Measurements from ENCODE around the gene HS3ST3A1.

The HS3ST3A1 gene

DNA sequence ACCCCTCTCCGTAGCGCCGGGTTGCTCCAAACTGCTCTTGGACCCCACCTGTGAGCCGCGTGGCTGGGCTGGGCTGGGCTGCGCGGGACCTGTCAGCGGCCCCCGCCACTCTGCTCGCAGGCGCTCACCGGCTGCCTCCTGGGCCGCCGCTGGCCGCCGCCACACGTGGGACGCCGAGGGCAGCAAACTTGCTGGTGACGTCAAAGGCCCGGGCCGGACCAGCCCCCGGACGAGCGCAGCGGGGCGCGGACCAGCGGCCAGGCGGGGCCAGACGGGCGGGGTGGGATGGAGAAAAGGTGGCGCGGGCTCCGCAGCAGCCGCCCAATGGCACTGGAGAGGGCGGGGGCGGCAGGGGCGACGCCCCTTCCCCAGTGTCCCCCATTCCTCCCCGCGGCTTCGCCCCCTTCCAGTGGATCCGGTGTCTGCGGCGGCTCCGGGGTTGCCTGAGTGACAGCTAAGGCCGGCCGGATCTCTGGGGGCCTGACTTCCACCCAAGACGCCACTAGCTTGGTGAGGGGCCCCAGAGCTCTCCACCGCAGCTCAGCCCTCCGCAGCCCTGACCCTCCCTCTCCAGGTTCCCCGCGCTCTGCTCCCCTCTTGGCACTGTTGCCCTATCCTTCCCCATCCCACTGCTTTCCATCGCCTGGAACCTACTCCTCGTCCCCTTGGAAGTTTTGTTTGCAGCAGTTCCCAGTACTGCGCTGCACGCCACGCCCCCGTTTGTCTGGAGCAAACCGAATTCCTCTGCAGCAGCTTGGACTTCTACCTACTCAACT, at the start of gene HS3ST3A1:
Gene HS3ST3A1 (minus strand): TSS at position 154 of the 776 bp plus-strand sequence. CDS start 800 bp downstream, outside the sequence.
- peak; percentile 68 for DNase-seq (ENCODE audit: low read depth)
- peak within 1 kb of the TSS; percentile 86 for H3K4me3 ChIP-seq (ENCODE audit: low read depth, low read length)

GRCh38 chr17:13650096-13650675, 48.5 kb upstream of the HS3ST3A1 start:
- DNase-seq (ENCODE audit: low read depth) = no peak
- no peak overlapping the region for H3K4me3 ChIP-seq (ENCODE audit: low read depth, low read length)

- H3K4me3 ChIP-seq (ENCODE audit: low read depth, low read length) = no peak overlapping the region
- peak; percentile 23 for DNase-seq (ENCODE audit: low read depth)
Observed at GRCh38 chr17:13647543-13648021, 45.9 kb upstream of the HS3ST3A1 start.

DNA sequence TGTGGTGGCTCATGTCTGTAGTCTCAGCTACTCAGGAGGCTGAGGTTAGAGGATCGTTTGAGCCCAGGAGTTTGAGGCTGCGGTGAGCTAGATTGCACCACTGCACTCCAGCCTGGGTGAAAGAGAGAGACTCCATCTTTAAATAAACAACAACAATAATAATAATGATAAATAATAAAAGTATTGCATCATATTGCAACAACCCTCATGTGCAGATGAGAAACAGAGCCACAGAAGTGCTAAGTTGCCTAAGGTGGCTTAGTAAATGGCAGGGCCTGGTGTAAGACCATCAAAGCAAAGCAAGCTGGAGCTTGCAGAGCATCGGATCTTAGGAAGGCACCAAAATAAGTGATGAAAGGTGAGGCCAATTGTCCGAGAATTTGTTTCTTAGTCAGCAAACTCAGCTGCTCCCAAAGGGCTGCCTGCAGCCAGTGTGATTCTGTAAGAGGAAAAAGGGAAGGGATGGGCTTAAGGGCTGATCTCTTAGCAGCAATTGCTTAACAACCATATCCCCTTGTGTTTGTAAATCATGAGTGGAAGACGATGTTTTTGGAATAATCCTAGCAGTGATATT, 45.3 kb upstream of the HS3ST3A1 start:
- H3K4me3 ChIP-seq (ENCODE audit: low read depth, low read length) = no peak overlapping the region
- DNase-seq (ENCODE audit: low read depth) = peak; percentile 25

DNA sequence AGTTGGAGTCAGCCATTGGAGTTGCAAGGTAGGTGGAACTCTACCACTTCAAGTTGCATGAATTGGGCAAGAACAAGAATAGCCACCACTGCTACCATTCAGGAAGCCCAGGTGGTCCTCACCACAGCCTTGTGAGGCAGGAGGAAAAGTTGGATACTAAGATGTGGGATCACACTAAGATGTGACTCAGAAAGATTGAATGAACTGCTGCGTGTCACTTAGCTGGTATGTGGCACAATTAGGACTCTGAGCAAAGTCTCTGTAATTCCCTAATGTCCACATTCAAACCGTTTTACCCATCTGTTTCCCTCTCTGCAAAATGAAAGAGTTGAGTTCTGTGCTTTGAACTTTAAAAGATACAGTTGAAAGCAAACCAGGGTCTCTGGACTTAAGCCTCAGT, 44.7 kb upstream of the HS3ST3A1 start:
- no peak for DNase-seq (ENCODE audit: low read depth)
- H3K4me3 ChIP-seq (ENCODE audit: low read depth, low read length) = no peak overlapping the region

DNA sequence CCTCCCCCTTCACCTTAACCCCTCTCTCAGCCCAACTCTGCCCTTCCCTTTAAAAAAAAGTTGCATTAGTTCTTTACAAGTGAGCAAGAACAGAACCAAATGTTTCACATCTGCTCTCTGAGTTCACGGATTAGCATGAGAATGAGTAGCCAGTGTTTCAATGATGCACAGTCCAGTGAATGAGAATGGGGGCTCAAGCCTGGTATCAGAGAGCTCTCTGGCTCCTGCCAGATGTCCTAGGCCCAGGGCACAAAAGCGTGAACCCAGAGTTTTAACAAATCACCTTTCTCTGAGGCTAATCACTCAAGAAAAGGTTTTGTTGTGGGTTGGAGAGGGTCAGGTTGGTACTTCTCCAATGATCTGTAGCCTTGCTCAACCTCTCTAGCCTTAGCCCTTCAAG, 41.5 kb upstream of the HS3ST3A1 start:
- H3K4me3 ChIP-seq (ENCODE audit: low read depth, low read length) = no peak overlapping the region
- no peak for DNase-seq (ENCODE audit: low read depth)

DNA sequence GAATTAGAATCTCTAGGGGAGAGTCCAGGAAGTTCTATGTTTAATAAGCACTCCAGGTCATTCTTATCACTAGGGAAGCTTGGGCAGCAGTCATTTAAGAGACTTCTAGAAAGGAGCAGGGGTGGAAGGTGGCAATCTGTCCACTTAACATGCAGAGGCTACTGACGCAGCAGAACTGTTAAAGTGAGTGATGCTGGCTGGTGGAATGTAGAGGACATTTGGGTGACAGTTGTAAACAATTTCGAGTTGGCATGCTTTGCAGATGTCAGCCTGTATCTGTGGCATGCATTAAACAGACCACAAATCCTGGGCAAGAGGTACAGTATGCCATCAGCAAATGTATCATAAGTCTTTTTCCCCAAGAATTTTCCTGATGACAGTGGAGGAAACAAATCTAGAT, 40.5 kb upstream of the HS3ST3A1 start:
- H3K4me3 ChIP-seq (ENCODE audit: low read depth, low read length) = no peak overlapping the region
- DNase-seq (ENCODE audit: low read depth) = no peak

- H3K4me3 ChIP-seq (ENCODE audit: low read depth, low read length) = no peak overlapping the region
- no peak for DNase-seq (ENCODE audit: low read depth)
Observed at GRCh38 chr17:13640551-13640950, 38.8 kb upstream of the HS3ST3A1 start.

- no peak for DNase-seq (ENCODE audit: low read depth)
Observed at GRCh38 chr17:13638855-13639458, 37.2 kb upstream of the HS3ST3A1 start.

GRCh38 chr17:13636951-13637350, 35.2 kb upstream of the HS3ST3A1 start:
- H3K4me3 ChIP-seq (ENCODE audit: low read depth, low read length) = no peak overlapping the region
- no peak for DNase-seq (ENCODE audit: low read depth)

More at GRCh38 chr17:13638855-13639458, 37.2 kb upstream of the HS3ST3A1 start:
- H3K4me3 ChIP-seq (ENCODE audit: low read depth, low read length) = no peak overlapping the region

DNA sequence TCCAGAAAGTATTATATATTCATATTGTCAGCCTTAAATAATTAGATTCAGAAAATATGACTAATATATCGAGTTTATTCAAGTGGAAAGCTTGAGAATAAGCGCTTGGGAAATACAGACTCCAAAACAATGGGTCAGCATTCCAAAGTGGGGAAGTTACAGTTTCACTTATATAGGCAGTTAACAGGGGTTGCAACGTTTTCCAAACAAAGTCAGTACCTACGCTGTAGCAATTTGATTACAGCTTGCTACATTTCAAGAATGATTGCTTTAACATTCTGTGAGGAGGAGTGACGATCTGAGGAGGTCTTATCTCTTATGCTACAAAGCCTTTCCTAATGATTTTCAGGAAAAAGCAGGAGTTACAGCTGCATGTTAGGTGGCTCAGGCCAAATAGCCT, 34.2 kb upstream of the HS3ST3A1 start:
- no peak overlapping the region for H3K4me3 ChIP-seq (ENCODE audit: low read depth, low read length)
- DNase-seq (ENCODE audit: low read depth) = no peak

DNA sequence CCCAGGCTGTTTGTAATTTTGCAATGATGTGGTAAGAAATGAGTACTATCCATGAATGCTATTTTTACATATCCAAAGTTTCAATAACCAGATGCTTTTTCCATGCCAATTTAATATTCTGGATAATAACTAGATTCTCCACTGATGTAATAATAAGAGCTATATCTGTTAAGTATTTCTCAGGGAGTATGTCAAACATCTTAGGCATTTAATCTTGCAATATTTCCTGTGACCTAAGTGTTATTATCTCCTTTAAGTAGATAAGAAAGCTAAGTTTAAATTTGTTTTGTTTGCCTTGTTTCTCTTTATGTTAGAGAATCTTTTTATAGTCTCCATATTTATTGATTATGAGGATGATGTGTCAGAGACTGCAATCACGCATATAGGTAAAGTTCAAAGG, 32.3 kb upstream of the HS3ST3A1 start:
- DNase-seq (ENCODE audit: low read depth) = no peak
- no peak overlapping the region for H3K4me3 ChIP-seq (ENCODE audit: low read depth, low read length)

DNA sequence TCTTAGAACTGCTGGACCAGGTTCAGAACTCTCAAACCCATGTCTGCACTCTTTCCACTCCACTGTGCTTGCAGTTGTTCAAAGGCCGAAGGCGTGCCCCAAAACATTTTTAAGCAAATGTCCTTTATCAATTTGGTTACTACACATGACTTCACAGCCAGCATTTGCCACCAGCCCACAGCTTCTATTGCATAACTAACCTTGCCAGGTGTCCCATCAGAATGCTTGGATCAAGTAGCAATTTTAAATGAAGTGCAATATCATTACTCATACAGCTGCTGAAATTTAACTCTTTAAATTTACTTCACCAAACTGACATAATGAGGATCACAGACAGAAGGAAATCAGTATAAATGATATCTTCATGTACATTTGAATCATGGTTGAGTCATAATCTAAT, 29.8 kb upstream of the HS3ST3A1 start:
- no peak overlapping the region for H3K4me3 ChIP-seq (ENCODE audit: low read depth, low read length)
- no peak for DNase-seq (ENCODE audit: low read depth)

DNA sequence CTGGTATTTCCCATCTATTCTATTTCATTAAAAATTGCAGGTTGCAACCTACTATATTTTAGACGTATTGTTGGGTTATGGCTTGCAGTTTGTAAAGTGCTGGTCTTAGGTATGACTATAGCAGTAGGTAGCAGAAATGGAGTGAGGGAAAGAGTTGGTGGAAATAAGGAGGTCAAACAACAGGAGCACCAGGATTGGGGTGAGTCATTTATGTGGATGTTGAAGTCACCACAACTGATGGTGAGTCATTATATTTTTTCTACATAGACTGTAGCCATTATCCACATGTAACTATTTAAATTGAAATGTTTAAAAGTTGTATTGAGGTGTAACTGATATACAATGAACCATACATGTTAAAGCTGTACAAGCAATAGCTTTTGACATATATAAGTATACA, 25.0 kb upstream of the HS3ST3A1 start:
- no peak overlapping the region for H3K4me3 ChIP-seq (ENCODE audit: low read depth, low read length)
- DNase-seq (ENCODE audit: low read depth) = peak; percentile 68

DNA sequence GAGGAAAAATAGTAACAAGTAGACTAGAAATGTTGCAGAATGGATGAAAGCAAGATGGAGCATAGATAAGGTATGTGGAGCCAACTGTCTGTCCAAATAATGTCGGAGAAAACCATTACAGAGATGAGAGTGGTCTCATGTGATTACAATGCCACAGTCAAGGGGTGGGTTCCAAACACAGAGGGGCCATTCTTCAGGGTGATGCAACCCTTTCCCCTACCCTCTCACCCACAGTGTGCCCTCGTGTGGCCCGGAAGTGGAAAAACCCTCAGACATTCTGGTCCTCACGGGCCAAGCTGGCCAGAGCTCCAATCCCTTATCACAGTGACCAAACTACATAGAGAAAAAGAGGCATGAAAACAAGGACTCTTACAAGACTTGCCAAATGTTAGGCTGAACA, 17.7 kb upstream of the HS3ST3A1 start:
- no peak for DNase-seq (ENCODE audit: low read depth)

DNA sequence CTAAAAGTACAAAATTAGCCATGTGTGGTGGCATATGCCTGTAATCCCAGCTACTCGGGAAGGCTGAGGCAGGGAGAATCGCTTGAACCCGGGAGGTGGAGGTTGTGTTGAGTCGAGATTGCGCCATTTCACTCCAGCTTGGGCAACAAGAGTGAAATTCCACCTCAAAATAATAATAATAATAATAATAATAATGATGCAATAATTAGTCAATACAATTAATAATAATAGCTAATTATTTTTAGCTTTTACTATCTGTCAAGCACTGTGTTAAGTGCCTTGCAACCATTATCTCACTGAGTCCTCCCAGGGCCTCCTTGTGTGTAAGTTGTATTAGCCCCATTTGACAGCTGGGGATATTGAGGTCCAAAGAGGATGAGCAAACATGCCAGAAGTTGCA, 14.3 kb upstream of the HS3ST3A1 start:
- DNase-seq (ENCODE audit: low read depth) = no peak

More for the DNA sequence above, 17.7 kb upstream of the HS3ST3A1 start:
- H3K4me3 ChIP-seq (ENCODE audit: low read depth, low read length) = no peak overlapping the region

DNA sequence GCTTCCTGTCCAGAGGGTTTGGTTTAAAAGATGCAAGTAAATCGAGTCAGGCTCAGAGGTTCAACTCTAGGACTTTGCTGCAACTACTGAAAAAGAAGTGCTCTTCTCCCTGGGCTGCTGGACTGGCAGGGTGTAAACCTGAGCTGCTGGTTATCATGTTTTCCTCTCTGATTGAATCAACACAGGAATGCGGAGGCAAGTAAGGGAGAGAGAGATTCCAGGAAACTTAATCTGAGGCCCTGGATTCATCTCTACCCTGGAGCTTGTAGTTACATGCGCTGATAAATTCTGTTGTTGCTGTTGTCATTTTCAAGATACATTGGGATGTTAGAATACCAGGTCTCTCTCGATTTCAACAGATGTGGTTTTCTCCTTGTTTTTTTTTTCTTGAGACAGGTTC, 8.2 kb upstream of the HS3ST3A1 start:
- H3K4me3 ChIP-seq (ENCODE audit: low read depth, low read length) = no peak overlapping the region
- DNase-seq (ENCODE audit: low read depth) = no peak

More for the DNA sequence above, 14.3 kb upstream of the HS3ST3A1 start:
- no peak overlapping the region for H3K4me3 ChIP-seq (ENCODE audit: low read depth, low read length)

GRCh38 chr17:13601322-13601775, 380 bp downstream of the HS3ST3A1 start:
- no peak for DNase-seq (ENCODE audit: low read depth)
- H3K4me3 ChIP-seq (ENCODE audit: low read depth, low read length) = peak overlapping the region; percentile 86

DNA sequence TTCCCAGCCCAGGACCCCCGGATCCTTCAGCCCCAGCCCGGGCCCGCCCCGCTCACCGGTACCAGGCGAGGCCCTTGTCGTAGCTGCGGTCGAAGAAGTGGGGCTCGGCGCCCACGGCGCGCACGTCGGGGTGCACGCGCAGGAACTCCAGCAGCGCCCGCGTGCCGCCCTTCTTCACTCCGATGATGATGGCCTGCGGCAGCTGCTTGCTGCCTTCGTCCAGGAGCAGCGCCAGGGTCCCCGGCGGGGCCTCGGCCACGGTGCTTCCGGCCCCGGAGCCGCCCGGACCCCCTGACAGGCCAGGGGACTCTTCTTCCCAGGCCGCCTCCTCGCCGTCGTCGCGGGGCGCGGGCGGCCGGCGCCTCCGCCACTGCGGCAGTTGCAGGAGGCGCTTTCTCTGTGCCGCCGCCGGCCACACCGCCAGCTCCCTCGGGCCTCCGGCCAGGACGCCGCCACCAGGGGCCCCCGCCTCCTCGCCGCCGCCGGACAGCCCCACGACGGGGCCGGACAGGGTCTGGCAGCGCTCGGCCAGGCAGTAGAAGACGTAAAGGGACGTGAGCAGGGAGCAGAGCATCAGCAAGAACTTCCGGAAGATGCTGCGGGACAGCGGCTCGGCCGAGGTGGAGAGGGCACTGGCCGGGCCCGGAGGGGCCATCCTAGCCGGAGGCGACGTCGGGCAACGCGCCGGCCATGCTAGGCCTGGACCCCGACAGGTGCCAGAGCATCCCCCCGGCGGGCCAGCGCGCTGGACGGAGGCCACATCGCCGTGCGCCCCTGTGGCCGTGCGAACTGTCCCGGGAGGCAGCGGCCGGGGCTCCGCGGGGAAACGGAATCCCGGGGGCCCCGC, 1.0 kb downstream of the HS3ST3A1 start:
- no peak for DNase-seq (ENCODE audit: low read depth)
- peak overlapping the region; percentile 86 for H3K4me3 ChIP-seq (ENCODE audit: low read depth, low read length)

Data from skeletal muscle cell (primary cell).